ENCODE data around the gene NFKBIL1. TPM values are rescaled to one million over a fixed set of nuclear protein-coding genes. Genes with fewer than 3 reads are reported as not detected.

NFKBIL1 gene
- total and polyA plus RNA-seq, 9 of the 15 experiments (the other 6 are each of a cell fraction or from before 2014, with no cell fraction given), result 0.49 to 33.1 (median 7.6) TPM

GRCh38 chr6:31580807-31581433, 33.5 kb downstream of the NFKBIL1 start (continued):
- TF ChIP-seq DEAF1 (CRISPR knock-in tag; IDR thresholded peaks at IDR 0.05) (peak; percentile 77), RUNX1 (IDR thresholded peaks at IDR 0.05; ENCODE audit: low read depth) (no peak), AFF1 (IDR thresholded peaks at IDR 0.05; ENCODE audit: low read depth in 1 of 2, partially characterized antibody in 2 of 2) (no peak), HIVEP1 (CRISPR knock-in tag; IDR thresholded peaks at IDR 0.05) (0 out of 2 replicates have a peak, but pooled peaks have one; percentile 55), ZNF655 (CRISPR knock-in tag; IDR thresholded peaks at IDR 0.05) (no peak), SMARCC2 (IDR thresholded peaks at IDR 0.05; ENCODE audit: low read depth) (peak; percentile 41; the same call in 1 of the 2 replicates), VEZF1 (CRISPR knock-in tag; IDR thresholded peaks at IDR 0.05) (peak; percentile 75), ZKSCAN8 (CRISPR knock-in tag; IDR thresholded peaks at IDR 0.05) (no peak), TRIM24 (IDR thresholded peaks at IDR 0.05) (peak in 1 of 2 experiments; percentile 46; a peak in 1 of 4 replicates), JUNB (CRISPR knock-in tag; conservative IDR thresholded peaks at IDR 0.05) (no peak), ZNF644 (tag; IDR thresholded peaks at IDR 0.05; ENCODE audit: low read depth) (no peak), TSHZ1 (CRISPR knock-in tag; IDR thresholded peaks at IDR 0.05) (no peak)
